Measurements from ENCODE around the gene YIF1A.
"Not testable (repeated sequence)": the region's sequence is repeated elsewhere in the genome, so short reads cannot be mapped to it uniquely, and the experiment has no call there.

The YIF1A gene

DNA sequence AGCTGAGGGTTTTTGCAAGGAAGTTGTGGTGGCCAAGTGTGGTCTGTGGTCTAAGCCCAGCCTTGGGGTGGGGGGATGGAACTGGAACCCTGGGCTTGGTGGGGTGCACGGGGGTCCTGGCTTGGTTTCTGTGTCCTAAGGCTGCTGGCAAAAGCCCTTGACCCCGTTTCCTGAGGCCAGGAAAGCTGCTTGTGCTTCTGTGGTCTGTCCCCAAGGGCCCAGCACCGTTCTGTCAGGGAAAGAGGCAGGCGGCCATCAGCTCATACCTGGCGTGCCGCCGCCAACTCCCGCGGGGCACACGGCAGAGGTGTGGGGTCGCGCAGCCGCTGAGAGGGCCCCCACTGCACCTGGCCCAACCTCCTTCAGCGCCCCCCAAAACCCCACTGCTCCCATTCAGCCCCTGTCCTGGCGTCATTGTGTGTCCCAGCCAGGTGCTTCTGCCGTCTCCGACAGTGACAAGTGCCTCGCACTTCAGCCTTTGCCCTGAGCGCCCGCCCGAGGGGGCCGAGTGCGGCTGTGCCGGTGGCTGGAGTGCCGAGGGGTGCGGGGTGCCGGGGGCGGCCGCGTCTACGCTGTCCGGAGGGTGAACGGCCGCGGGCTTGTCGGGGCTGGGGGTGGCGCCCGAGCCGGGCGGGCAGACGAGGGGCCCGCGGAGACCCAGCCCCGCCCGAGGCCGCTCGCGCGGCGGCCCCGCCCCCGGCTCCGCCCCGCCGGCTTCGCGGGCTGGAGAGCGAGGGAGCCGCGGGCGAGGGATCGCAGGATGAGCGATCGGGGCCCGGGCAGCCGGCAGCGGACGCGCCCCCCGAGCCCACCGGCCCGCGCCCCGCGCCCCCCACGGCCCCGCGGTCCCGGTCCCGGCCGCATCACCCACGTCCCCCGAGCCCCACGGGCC lies 11.2 kb downstream of the YIF1A start, which contains the start of gene CNIH2:
Gene CNIH2 (plus strand): TSS at position 705 of the 892 bp plus-strand sequence. CDS start 282 bp downstream, outside the sequence.
- peak in 24 of 42 donors; percentile 35 to 74 (median 60) for DNase-seq
- intact Hi-C loops (cut with DNase I), result no loop called here

DNA sequence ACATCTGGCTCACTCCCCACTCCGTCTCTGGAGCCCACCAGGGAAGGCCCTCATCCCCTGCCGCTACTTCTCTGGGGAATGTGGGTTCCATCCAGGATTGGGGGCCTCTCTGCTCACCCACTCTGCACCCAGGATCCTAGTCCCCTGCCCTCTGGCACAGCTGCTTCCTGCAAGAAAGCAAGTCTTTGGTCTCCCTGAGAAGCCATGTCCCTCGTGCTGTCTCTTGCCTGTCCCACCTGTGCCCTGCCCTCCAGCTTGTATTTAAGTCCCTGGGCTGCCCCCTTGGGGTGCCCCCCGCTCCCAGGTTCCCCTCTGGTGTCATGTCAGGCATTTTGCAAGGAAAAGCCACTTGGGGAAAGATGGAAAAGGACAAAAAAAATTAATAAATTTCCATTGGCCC lies 11.9 kb downstream of the YIF1A start:
- DNase-seq; intact Hi-C loops (cut with DNase I): not testable (repeated sequence)

DNA sequence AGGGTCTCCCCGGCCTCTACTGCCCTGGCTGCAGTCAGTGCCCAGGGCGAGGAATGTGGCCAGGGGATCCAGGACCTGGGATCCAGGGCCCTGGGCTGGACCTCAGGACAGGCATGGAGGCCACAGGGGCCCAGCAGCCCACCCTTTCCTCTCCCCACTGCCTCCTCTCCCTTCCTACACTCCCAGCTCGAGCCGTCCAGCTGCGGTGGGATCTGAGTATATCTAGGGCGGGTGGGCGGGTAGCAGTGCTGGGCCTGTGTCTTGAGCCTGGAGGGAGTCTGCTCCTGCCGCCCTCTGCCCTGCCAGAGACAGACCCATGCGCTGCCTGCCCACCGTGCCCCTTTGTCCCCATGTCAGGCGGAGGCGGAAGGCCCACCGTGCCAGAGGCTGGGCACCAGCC lies 12.3 kb downstream of the YIF1A start:
- DNase-seq; intact Hi-C loops (cut with DNase I): not testable (repeated sequence)

DNA sequence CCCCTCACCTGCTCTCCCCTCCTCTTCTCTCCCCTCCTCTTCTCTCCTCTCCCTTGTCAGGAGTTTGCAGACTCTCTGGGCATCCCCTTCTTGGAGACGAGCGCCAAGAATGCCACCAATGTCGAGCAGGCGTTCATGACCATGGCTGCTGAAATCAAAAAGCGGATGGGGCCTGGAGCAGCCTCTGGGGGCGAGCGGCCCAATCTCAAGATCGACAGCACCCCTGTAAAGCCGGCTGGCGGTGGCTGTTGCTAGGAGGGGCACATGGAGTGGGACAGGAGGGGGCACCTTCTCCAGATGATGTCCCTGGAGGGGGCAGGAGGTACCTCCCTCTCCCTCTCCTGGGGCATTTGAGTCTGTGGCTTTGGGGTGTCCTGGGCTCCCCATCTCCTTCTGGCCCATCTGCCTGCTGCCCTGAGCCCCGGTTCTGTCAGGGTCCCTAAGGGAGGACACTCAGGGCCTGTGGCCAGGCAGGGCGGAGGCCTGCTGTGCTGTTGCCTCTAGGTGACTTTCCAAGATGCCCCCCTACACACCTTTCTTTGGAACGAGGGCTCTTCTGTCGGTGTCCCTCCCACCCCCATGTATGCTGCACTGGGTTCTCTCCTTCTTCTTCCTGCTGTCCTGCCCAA lies 12.8 kb downstream of the YIF1A start:
- no peak for DNase-seq
- intact Hi-C loops (cut with DNase I), result no loop called here

DNA sequence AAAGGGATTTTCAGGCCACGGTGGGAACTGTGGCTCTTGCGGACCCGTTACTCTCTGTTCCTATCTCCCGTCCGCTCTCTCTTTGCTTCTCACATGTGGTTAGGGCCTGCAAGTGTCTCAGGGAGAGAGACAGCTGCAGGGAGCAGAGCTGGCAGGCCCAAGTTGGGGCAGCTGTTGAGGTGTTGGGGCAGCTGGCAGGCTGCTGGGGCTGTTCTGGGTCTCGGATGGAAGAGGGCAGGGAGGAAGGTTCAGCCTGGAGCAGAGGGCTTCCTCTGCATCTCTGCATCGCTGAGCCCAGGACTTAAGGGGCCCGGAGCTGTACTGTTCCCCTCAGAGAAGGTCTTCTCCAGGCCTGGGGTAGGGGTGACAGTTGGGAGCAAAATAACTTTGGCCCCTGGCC lies 13.5 kb downstream of the YIF1A start:
- intact Hi-C loops (cut with DNase I), result no loop called here

DNA sequence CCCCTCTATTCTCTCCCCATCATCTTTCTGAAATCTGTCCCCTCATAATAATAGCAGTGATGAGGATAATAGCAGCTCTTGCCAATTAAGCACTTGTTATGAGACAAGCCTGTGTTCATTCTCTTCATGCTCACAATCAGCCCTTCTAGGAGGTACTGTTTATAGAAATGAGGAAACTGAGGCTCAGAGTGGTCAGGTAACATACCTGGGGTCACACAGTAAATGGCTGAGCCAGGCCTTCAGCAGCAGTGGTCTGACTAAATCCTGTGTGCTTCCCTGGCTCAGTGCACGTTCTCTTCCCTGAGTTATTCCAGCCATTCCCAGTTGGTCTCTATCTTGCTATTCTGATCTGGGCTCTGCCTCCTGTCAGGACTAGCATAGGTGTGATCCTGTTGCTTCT lies 14.7 kb downstream of the YIF1A start:
- intact Hi-C loops (cut with DNase I), result no loop called here
- DNase-seq, result no peak

More for the DNA sequence above, 13.5 kb downstream of the YIF1A start:
- DNase-seq, result no peak

DNA sequence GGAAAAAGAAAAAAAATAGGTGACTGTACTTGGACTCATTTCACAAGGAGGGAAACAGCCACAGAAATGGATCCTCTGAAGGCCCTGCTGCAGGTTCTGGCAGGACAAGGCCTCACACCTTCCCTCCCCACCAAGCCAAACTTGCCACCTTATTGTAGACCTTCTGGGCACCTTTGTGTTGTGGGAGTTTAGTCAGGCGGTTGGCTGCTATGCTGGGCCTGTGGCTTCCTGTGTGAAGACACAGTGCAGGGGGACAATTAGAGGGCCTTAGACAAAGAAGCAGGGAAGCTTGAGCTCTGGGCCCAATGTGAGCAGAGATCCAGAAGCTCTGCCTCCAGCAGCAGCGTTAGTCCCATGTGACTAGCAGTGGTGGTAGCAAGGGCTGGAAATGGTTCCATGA lies 16.3 kb downstream of the YIF1A start:
- DNase-seq, result no peak
- intact Hi-C loops (cut with DNase I), result no loop called here

DNA sequence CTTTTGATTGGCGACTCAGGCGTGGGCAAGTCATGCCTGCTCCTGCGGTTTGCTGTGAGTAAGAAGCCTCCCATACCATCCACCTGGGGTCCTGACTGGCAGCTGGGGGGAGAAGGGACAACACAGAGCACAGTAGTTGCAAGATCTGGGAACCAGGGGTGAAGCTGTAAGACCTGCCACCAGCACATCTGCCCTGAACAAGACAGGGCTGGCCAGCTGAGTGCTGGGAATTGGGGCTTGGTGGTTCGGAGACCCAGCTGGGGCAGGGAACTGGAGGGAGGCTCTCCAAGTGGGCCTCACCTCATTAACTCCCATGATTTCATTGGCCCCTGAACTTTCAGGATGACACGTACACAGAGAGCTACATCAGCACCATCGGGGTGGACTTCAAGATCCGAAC lies 17.1 kb downstream of the YIF1A start:
- intact Hi-C loops (cut with DNase I), result no loop called here
- DNase-seq, result no peak

DNA sequence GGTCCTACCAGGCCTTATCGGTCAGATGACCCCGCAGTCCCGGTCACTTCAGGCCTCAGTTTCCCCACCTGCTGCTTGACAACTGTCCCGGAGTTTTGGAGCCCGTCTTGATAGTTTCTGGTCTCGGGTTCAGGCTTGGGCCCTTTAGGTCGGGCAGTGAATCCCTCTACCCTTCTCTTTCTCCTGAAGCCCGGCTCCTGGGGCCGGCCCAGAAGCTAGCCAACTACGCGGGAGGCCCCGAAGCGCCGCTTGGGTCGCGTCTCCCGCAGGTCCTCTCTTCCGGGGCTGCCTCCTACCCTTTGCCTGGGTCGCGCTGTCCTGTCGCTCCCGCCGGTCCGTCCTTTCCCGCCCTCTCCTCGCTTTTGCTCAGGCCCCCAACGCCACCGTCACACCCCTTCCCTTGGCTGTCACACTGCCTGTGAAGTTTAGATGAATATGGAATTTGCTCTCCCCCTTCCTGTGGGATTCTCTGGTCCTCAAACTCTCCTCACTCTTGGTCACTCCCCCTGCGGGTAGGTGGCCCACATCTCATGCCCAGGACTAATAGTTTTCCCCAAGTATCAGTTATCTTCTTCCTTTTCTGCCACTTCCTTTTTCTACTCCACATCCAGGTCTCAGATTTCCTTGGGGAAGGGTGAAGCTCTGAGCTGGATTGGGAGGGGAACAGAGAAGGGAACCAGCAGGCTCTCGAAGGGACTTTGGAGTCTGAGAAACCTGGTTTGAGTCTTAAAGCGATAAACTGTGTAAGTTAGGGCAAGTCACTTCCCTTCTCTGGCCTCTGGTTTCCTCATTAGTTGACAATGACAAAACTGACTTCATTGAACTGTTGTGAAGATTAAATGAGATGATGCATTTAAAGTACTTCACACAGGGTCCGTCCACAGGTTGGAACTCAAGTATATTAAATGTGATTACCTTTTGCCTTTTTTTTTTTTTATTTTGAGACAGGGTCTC lies 19.7 kb downstream of the YIF1A start:
- DNase-seq, result peak in 2 of 42 donors; percentile 29 to 57
- intact Hi-C loops (cut with DNase I), result no loop called here

DNA sequence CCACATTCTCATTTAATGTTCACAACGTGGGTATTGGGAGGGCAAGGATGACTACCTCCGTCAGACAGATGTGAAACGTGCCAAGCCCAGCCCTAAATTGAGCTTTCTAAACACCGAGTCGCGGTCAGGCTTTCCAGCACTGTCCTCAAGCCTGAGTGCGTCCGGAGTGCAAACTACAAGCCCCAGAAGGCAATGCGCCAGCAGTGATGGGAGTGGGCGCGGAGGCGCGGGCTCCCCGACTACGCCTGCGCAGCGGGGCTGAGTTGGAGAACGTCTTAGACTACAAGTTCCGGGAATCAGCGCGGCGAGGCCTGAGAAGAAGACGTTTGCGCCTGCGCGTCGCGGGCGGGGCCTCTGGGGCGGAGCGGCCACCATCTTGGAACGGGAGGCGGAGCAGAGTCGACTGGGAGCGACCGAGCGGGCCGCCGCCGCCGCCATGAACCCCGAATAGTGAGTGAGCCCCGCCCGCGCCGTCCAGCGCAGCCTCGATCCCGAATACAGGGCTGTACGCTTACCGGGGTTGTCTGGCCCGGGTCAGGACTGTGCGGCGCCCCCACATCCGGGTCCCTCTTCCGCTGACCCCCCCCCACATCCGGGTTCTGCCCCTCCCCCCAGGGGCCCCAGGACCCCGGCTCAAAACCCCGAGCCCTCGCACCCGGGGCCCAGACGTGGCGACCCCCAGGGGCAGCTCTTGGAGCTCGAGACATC lies 20.5 kb downstream of the YIF1A start, which contains the start of gene RAB1B:
Gene RAB1B (plus strand): TSS at position 396 of the 708 bp plus-strand sequence. CDS start 41 bp downstream, at position 437.
- intact Hi-C loops (cut with DNase I), result no loop called here
- DNase-seq, result peak; percentile 98 to 100 (median 100)

DNA sequence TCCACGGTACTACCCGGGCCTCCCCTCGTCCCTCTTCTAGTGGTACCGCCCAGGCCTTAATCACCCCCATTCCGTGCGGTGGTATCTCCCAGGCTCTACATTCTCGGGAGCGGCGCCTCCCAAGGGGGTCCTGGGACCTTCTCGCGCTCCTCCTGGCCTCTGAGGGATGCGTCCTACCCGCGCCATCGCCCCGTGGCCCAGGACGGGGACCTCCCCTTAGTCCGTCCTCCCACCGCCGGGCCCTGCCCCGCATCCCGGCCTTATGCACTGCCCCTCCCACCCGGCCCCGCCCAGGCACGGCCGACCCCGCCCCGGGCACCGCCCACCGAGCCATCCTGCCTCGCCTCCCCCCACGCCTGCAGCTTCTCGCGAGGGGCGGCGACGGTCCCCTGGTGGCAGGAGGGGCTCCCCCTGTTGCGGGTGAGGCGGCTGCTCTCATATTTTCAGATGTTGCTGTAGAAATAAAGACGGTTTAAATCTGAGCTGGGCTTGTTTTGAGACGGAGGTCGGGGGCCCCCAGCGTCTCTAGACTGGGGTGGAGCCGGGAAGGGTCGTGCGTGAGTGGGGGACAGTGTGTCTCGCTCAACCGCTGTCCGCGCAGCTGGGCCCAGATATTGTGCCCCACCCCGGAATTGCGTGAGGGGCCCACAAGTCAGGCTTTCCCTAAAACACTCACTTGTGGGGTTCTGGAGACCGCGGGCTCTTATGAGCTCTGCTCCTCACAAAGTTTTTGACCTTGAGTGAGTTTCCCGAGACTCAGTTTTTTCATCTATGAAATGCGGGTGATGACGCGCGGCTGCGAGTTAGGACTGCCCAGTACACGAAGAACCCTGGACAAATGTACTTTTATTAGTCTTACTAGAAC lies 21.3 kb downstream of the YIF1A start:
- DNase-seq, result peak; percentile 74 to 95 (median 90)
- intact Hi-C loops (cut with DNase I), result no loop called here

DNA sequence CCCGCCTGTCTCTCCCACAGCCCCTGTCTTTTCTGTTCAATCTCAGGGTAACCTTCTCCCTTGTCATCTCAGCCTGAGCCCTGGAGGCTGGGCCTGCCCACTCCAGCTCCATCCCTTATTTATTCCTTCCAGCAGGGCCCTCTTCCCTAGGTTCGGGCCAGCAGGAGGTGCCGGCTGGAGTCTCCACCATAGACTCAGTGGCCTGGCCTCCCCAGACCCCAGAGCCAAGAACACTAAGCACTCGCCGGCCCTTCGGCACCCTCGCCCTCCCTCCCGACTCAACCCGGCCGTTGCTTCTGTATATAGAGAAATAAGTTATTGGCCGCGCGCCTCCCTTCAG lies 21.9 kb downstream of the YIF1A start:
- intact Hi-C loops (cut with DNase I), result no loop called here
- peak in 1 of 42 donors; percentile 38 for DNase-seq

DNA sequence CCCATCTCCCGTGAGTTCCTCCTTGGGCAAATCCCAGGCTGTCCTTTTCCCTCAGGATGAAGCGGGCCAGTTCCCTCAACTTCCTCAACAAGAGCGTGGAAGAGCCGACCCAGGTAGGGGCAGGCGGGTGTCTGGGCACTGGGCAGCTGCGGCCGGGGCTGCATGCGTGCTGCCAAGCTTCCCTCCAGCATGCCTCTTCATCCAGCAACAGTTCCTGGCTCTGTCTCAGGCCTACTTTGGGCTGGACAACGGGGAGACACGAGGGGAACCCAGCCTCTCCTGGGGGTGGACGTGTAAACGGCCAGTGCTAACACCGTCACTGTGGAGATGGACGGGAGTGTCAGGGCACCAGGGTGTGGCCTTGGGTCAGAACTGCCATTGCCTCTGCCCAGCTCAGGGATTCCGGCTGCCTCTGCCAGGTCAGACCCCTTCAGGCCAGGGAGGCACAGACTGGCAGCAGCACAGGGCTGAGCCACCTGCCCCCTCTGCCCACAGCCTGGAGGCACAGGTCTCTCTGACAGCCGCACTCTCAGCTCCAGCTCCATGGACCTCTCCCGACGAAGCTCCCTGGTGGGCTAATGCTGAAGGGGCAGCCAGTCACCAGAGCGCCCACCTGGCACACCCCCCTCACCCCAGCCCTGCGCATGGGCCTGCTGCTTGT lies 22.4 kb downstream of the YIF1A start:
- intact Hi-C loops (cut with DNase I), result no loop called here

DNA sequence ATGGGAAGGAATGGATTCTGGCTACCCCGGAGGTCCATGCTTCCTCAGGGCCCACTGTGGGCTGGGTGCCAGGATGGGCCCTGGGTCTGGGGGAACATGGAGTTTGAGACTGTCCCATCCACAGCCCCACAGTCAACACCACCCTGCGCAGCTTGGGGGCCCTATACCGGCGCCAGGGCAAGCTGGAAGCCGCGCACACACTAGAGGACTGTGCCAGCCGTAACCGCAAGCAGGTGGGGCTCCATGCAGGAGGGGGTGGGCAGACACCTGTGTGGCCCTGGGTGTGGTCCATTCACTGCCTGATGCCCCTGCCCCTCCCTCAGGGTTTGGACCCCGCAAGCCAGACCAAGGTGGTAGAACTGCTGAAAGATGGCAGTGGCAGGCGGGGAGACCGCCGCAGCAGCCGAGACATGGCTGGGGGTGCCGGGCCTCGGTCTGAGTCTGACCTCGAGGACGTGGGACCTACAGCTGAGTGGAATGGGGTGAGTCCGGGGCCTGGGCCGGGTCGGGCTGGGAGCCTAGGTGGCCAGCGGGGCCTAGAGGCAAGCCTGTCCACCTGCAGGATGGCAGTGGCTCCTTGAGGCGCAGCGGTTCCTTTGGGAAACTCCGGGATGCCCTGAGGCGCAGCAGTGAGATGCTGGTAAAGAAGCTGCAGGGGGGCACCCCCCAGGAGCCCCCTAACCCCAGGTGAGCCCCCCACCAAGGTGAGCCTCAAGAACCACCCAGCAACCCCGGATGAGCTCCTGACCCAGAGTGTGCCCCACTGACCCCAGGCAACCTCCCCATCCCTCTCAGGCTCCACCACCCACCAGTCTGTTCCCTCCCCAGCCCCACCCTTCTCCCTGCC lies 23.2 kb downstream of the YIF1A start:
- DNase-seq, result no peak
- intact Hi-C loops (cut with DNase I), result no loop called here

More for the DNA sequence above, 22.4 kb downstream of the YIF1A start:
- no peak for DNase-seq

DNA sequence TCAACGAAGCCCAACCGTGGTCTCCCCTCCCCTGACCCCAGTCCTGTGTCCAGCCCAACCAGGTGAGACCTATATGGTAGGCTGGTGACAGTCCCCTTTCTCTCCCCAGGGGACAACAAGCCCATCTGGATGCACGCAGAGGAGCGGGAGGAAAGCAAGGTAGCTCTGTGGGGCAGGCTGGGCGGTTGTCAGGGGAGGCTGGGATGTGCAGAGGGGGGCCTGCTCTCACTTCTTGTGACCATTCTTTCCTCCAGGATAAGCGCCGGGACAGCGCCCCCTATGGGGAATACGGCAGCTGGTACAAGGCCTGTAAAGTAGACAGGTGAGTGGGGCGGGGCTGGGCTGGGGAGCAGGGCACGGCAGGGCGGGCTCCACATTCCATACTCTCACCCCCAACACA lies 24.0 kb downstream of the YIF1A start:
- intact Hi-C loops (cut with DNase I), result no loop called here
- DNase-seq, result peak in 1 of 42 donors; percentile 27

DNA sequence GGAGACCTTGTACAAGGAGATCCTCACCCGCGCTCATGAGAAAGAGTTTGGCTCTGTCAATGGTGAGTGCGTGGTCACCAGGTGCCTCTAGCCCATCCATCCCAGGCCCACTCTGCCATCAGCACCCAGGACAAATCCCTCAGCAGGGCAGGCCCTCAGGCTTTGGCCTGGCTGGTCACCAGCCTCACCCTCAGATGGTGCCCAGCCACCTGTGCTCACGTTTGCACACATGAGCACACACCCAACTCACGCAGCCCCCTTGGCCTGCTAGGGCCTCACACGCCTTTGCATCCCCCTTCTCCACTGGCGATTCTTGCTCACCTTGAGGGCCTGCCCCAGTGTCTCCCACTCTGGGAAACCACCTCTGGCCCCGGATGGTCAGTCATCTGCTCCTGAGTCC lies 24.6 kb downstream of the YIF1A start:
- no peak for DNase-seq
- intact Hi-C loops (cut with DNase I), result no loop called here

Measured in head of caudate nucleus (tissue), 42 donors.